Endothelial cell of umbilical vein (primary cell): ENCODE data around the gene MRPL44. TPM values are rescaled to one million over a fixed set of nuclear protein-coding genes. Genes with fewer than 3 reads are reported as not detected.

Experiments used
- BruUV-seq: library from RNA; stranded (reverse); fragments of 400-500 nt; replicated peaks from 2 replicates; lab custom pipeline; 2021; lab: Mats Ljungman, UMichigan
- CTCF ChIA-PET: fragments of 300-600, 350-600 bp; sonication (Branson Sonifier 250); formaldehyde crosslinking; loops from one replicate; lab custom pipeline; 2021; ENCODE audit warnings: antibody characterized with exemption, inconsistent platforms; lab: Charles Lee
- POLR2A ChIA-PET: fragments of 300-600, 350-600 bp; sonication (Branson Sonifier 250); formaldehyde crosslinking; loops from one replicate; lab custom pipeline; 2021; ENCODE audit warnings: antibody characterized with exemption, inconsistent platforms; lab: Charles Lee
- DNase-seq: peaks from one replicate; pipeline ENCODE4 v3.0.0-alpha.2; 2011; ENCODE audit warnings: low read depth, low spot score
- FAIRE-seq: peaks from 2 replicates; lab custom pipeline; 2011; peaks lifted over from hg19 to GRCh38; lab: Jason Lieb, UNC
- H2AFZ ChIP-seq: 2 replicates; pipeline ENCODE4 v1.6.0; 2012; ENCODE audit warnings: low read depth, low read length, control low read depth, inconsistent platforms
- H3K27ac ChIP-seq: 2 replicates; pipeline ENCODE4 v1.5.1; 2011; ENCODE audit warnings: low read depth, mild to moderate bottlenecking, control low read depth, low read length, moderate library complexity; ENCODE audit not compliant: insufficient read depth
- H3K27me3 ChIP-seq, 2 experiments: 2 replicates each; pipeline versions ENCODE4 v1.6.0 to v1.6.1; 2011; ENCODE audit warnings: low read length in 2 of 2, mixed read lengths in 1 of 2; ENCODE audit not compliant: control insufficient read depth in 2 of 2, insufficient read depth in 2 of 2
- H3K36me3 ChIP-seq, 2 experiments: 2 replicates in 1 of 2; 3 replicates in 1 of 2; pipeline ENCODE4 v1.5.1; 2011; ENCODE audit warnings: low read length in 2 of 2, mild to moderate bottlenecking in 1 of 2, moderate library complexity in 1 of 2; ENCODE audit not compliant: control insufficient read depth in 2 of 2, insufficient read depth in 2 of 2; ENCODE audit errors: extremely low read depth in 1 of 2
- H3K4me1 ChIP-seq: 3 replicates; pipeline ENCODE4 v1.5.1; 2011; ENCODE audit warnings: mild to moderate bottlenecking, low read length; ENCODE audit not compliant: control insufficient read depth, insufficient read depth; ENCODE audit errors: extremely low read depth
- H3K4me2 ChIP-seq: 2 replicates; pipeline ENCODE4 v1.6.1; 2011; ENCODE audit warnings: low read length, control low read depth, mixed read lengths; ENCODE audit not compliant: insufficient read depth
- H3K4me3 ChIP-seq, 3 experiments: fragments of 200-600 bp in 1 of 3; sonication (generic), shearing (Covaris generic) in 1 of 3; replicated peaks in 1 of 3; 2 replicates each; pipeline ENCODE4 v1.5.1; 2011 to 2016; ENCODE audit warnings: control low read depth in 3 of 3, low read length in 3 of 3, mild to moderate bottlenecking in 2 of 3, inconsistent platforms in 1 of 3, low read depth in 1 of 3, moderate library complexity in 1 of 3; ENCODE audit not compliant: insufficient read depth in 1 of 3
- H3K79me2 ChIP-seq: 2 replicates; pipeline ENCODE4 v1.6.0; 2012; ENCODE audit warnings: low read length, inconsistent platforms; ENCODE audit not compliant: control insufficient read depth, insufficient read depth
- H3K9ac ChIP-seq: replicated peaks from 2 replicates; pipeline ENCODE3; 2011; ENCODE audit warnings: low read length, control low read depth; ENCODE audit not compliant: insufficient read depth; ENCODE audit errors: extremely low read depth
- H3K9me1 ChIP-seq: replicated peaks from 3 replicates; pipeline ENCODE4 v1.6.0; 2011; ENCODE audit warnings: mild to moderate bottlenecking, low read length; ENCODE audit not compliant: control insufficient read depth, insufficient read depth; ENCODE audit errors: extremely low read depth
- H3K9me3 ChIP-seq: replicated peaks from 2 replicates; pipeline ENCODE4 v1.5.1; 2012; ENCODE audit warnings: low read length, inconsistent platforms; ENCODE audit not compliant: control insufficient read depth, insufficient read depth
- H4K20me1 ChIP-seq: replicated peaks from 2 replicates; pipeline ENCODE3; 2011; ENCODE audit warnings: mild to moderate bottlenecking, low read length; ENCODE audit not compliant: control insufficient read depth, insufficient read depth; ENCODE audit errors: extremely low read depth
- EZH2 ChIP-seq: IDR thresholded peaks from 2 replicates; pipeline ENCODE4 v1.6.1; 2012; ENCODE audit warnings: borderline replicate concordance, low read depth, mild to moderate bottlenecking, moderate library complexity, low read length, inconsistent platforms; ENCODE audit not compliant: severe bottlenecking
- FOS ChIP-seq: IDR thresholded peaks from 2 replicates; pipeline ENCODE4 v1.6.1; 2011; ENCODE audit warnings: mild to moderate bottlenecking, low read length, moderate library complexity, borderline replicate concordance; ENCODE audit not compliant: insufficient read depth
- GATA2 ChIP-seq: IDR thresholded peaks from 2 replicates; pipeline ENCODE4 v1.7.0; 2011; ENCODE audit warnings: low read depth, mild to moderate bottlenecking, moderate library complexity, mixed read lengths, low read length; ENCODE audit not compliant: insufficient read length, insufficient read depth
- JUN ChIP-seq: IDR thresholded peaks from 2 replicates; pipeline ENCODE4 v1.6.1; 2011; ENCODE audit warnings: borderline replicate concordance, low read depth; ENCODE audit not compliant: insufficient read length, insufficient read depth
- MAX ChIP-seq: IDR thresholded peaks from 2 replicates; pipeline ENCODE4 v1.6.1; 2011; ENCODE audit not compliant: insufficient read depth, insufficient read length
- MYC ChIP-seq: IDR thresholded peaks from one replicate; pipeline ENCODE4 v1.6.1; 2011; ENCODE audit warnings: mild to moderate bottlenecking, low read depth, low read length
- POLR2A ChIP-seq: IDR thresholded peaks from 2 replicates; pipeline ENCODE4 v1.6.1; 2012; ENCODE audit warnings: low read depth, mild to moderate bottlenecking, control low read depth, low read length
- POLR2AphosphoS5 ChIP-seq: IDR thresholded peaks from 2 replicates; pipeline ENCODE4 v1.6.1; 2012; ENCODE audit warnings: low read depth, mild to moderate bottlenecking, control low read depth, low read length, moderate library complexity; ENCODE audit not compliant: insufficient read depth
- dilution Hi-C: fragments of 300-500 bp; cut with MboI; formaldehyde crosslinking; loops from one replicate; pipeline ENCODE4 v1.15.0; 2019; ENCODE audit warnings: low sequenced_read_pairs; ENCODE audit not compliant: extremely low pct_ligation_motif_present
- intact Hi-C: fragments of 100-400 bp; cut with micrococcal nuclease; formaldehyde crosslinking; loops from one replicate; pipeline ENCODE4 v1.10.0; 2022
- polyA plus RNA-seq, 4 experiments: library from polyadenylated mRNA; depleted of rRNA in 3 of 4; stranded (reverse) in 3 of 4; unstranded in 1 of 4; fragments of >200 nt; gene quantifications; 2 replicates each; pipeline versions ENCODE4 v1.2.1 to v1.2.3, GENCODE V29; 2011 to 2012; ENCODE audit warnings: missing spikeins in 1 of 4
- total RNA-seq: library from RNA; stranded (reverse); gene quantifications from 2 replicates; pipeline ENCODE4 v1.2.3, GENCODE V29; 2021
- TF ChIP-seq, protein P1 (sequence below), 2 donors: IDR thresholded peaks; 1 replicate in 1 of 2; 2 replicates in 1 of 2; pipeline ENCODE4 v1.5.1; 2011; ENCODE audit warnings: low read length in 2 of 2, mild to moderate bottlenecking in 2 of 2, moderate library complexity in 2 of 2, control low read depth in 1 of 2, inconsistent platforms in 1 of 2, low read depth in 1 of 2; ENCODE audit not compliant: insufficient read depth in 1 of 2; ENCODE audit errors: extremely low read depth in 1 of 2

Gene MRPL44
- total and polyA plus RNA-seq, 2 donors (not counting 3 experiments of a cell fraction or from before 2014, with no cell fraction given): 19.2 to 27.7 TPM

DNA sequence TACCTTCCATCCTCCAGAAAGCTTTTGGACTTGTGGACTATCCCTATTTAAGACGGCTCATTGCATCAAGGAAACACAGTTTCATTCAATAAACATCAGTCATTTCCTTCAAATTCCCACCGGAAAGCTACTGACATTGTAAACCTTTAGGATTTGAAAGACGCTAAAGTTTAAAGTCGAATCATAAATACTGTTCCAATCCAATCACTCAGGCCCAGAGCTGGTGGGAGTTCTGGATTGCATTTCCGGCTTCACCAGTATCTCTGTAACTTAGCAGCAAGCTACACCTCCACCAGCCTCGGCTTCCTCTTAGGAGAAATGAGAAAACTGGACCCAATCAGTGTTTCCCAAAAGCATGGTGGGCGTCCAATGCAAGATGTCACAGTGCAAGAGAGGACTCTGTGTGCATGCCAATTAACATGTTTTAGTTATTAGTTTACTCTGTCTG is 13.7 kb upstream of the MRPL44 start:
- Histone ChIP-seq H2AFZ (no peak overlapping the region), H3K27ac (peak overlapping the region; percentile 90), H4K20me1 (no peaks in the 10 kb centered on the region), H3K4me1 (peaks cover 23% of the 10 kb centered on the region), H3K9me1 (no peaks in the 10 kb centered on the region), H3K27me3 (no peaks in the 10 kb centered on the region), H3K36me3 (no peaks in the 10 kb centered on the region), H3K9ac (peak overlapping the region; percentile 82), H3K79me2 (peaks cover 51% of the 10 kb centered on the region), H3K4me3 (peak overlapping the region; percentile 70 to 79 (median 77)), H3K9me3 (no peaks in the 10 kb centered on the region), H3K4me2 (peak overlapping the region; percentile 75)
- dilution Hi-C loops: no loop called here
- POLR2A ChIA-PET: no interaction called here
- CTCF ChIA-PET: interaction anchor here (0.9 to 1.5 kb wide), 7 partner anchors 12 to 145 kb away, joined by 3 to 8 read pairs (median 4); no protein-coding TSS in a partner anchor
- no TSS peak for BruUV-seq
- TF ChIP-seq EZH2 (no peak), JUN (peak; percentile 65), MYC (no peak), FOS (peak; percentile 54), POLR2AphosphoS5 (peak; percentile 76), POLR2A (peak; percentile 62), GATA2 (peak; percentile 12), MAX (no peak)
- TF ChIP-seq, protein P1, sequence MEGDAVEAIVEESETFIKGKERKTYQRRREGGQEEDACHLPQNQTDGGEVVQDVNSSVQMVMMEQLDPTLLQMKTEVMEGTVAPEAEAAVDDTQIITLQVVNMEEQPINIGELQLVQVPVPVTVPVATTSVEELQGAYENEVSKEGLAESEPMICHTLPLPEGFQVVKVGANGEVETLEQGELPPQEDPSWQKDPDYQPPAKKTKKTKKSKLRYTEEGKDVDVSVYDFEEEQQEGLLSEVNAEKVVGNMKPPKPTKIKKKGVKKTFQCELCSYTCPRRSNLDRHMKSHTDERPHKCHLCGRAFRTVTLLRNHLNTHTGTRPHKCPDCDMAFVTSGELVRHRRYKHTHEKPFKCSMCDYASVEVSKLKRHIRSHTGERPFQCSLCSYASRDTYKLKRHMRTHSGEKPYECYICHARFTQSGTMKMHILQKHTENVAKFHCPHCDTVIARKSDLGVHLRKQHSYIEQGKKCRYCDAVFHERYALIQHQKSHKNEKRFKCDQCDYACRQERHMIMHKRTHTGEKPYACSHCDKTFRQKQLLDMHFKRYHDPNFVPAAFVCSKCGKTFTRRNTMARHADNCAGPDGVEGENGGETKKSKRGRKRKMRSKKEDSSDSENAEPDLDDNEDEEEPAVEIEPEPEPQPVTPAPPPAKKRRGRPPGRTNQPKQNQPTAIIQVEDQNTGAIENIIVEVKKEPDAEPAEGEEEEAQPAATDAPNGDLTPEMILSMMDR (IDR thresholded peaks at IDR 0.05; ENCODE audit: extremely low read depth in 1 of 2, insufficient read depth in 1 of 2, low read depth in 1 of 2, low read length in 2 of 2): no peak
- DNase-seq (peak; percentile 82), FAIRE-seq (peak; percentile 97)
- intact Hi-C loops: loop anchor here (1.0 to 10.0 kb wide), 6 partner anchors 19 to 1001 kb away; partner anchors contain the start of gene AP1S3
